Right lobe of liver (tissue), 4 donors: ENCODE data around the gene SLC41A3.

Experiments
- POLR2A ChIP-seq: fragments of 450-650 bp; IDR thresholded peaks from one replicate; pipeline ENCODE4 v1.6.1; 2017; ENCODE audit warnings: antibody characterized with exemption, mild to moderate bottlenecking
- TF ChIP-seq, protein P1 (sequence below), 4 donors: fragments of 200-600 bp in 3 of 4; fragments of 450-650 bp in 1 of 4; IDR thresholded peaks; one replicate each; pipeline versions ENCODE4 v1.5.1 to v1.8.0; 2016 to 2022; ENCODE audit warnings: antibody characterized with exemption in 4 of 4, mild to moderate bottlenecking in 2 of 4
- donor health status: DM: no; HTN: no; CAD: no.
- donor health status: DM: no; HTN: no; CAD: no.
- donor health status: DM: no; HTN: yes; CAD: no.

GRCh38 chr3:126112531-126113237, 28.8 kb upstream of the SLC41A3 start:
- TF ChIP-seq, protein P1, sequence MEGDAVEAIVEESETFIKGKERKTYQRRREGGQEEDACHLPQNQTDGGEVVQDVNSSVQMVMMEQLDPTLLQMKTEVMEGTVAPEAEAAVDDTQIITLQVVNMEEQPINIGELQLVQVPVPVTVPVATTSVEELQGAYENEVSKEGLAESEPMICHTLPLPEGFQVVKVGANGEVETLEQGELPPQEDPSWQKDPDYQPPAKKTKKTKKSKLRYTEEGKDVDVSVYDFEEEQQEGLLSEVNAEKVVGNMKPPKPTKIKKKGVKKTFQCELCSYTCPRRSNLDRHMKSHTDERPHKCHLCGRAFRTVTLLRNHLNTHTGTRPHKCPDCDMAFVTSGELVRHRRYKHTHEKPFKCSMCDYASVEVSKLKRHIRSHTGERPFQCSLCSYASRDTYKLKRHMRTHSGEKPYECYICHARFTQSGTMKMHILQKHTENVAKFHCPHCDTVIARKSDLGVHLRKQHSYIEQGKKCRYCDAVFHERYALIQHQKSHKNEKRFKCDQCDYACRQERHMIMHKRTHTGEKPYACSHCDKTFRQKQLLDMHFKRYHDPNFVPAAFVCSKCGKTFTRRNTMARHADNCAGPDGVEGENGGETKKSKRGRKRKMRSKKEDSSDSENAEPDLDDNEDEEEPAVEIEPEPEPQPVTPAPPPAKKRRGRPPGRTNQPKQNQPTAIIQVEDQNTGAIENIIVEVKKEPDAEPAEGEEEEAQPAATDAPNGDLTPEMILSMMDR (IDR thresholded peaks at IDR 0.05), result no peak
- no peak for TF ChIP-seq POLR2A
